Spleen (tissue), 7 donors: ENCODE measurements around the gene POLH.

Source experiments
- CTCF ChIP-seq, 11 experiments: fragments of 200-600 bp in 7 of 11; fragments of 450-650 bp in 4 of 11; sonication (generic) in 4 of 11; IDR thresholded peaks in 8 of 11; conservative IDR thresholded peaks in 3 of 11; 1 replicate in 7 of 11; 2 replicates in 4 of 11; pipeline versions ENCODE4 v1.4.0 to v1.8.0; 2016 to 2021; ENCODE audit warnings: antibody characterized with exemption in 11 of 11, inconsistent platforms in 4 of 11, mild to moderate bottlenecking in 1 of 11
- POLR2A ChIP-seq, 3 donors: fragments of 450-650 bp; IDR thresholded peaks; one replicate each; pipeline ENCODE4 v1.5.1; 2017; ENCODE audit warnings: antibody characterized with exemption in 3 of 3, mild to moderate bottlenecking in 1 of 3
- donor health status: DM: no; HTN: no; CAD: no; lungs with moderate emphysema.
- donor health status: DM: no; HTN: no; CAD: no.
- donor health status: DM: no; HTN: no; CAD: no.

- no peak for TF ChIP-seq CTCF (IDR thresholded peaks at IDR 0.05 in 8 of 11, conservative IDR thresholded peaks at IDR 0.05 in 3 of 11)
- no peak for TF ChIP-seq POLR2A (IDR thresholded peaks at IDR 0.05)
Observed at GRCh38 chr6:43606019-43606418, 30.0 kb downstream of the POLH start.
